Breast epithelium (tissue), 4 donors: ENCODE data around the gene TNK1. TPM values are rescaled to one million over a fixed set of nuclear protein-coding genes. Genes with fewer than 3 reads are reported as not detected.

Experiments
- DNase-seq, 2 donors: peaks; one replicate each; pipeline ENCODE4 v3.0.0-alpha.2; 2019; ENCODE audit warnings: low spot score in 2 of 2
- H3K27ac ChIP-seq, 2 donors: fragments of 200-600 bp; sonication (generic) in 1 of 2; one replicate each; pipeline ENCODE4 v1.5.1; 2016 to 2019; ENCODE audit warnings: mild to moderate bottlenecking in 1 of 2
- H3K27me3 ChIP-seq, 2 donors: fragments of 200-600 bp; sonication (generic) in 1 of 2; one replicate each; pipeline versions ENCODE4 v1.5.1 to v1.6.0; 2017 to 2019; ENCODE audit warnings: control low read depth in 1 of 2, mild to moderate bottlenecking in 1 of 2
- H3K36me3 ChIP-seq: fragments of 200-600 bp; one replicate; pipeline ENCODE4 v1.5.1; 2019
- H3K4me1 ChIP-seq, 2 donors: fragments of 200-600 bp; sonication (generic); one replicate each; pipeline ENCODE4 v1.5.1; 2016 to 2019; ENCODE audit warnings: control low read depth in 1 of 2
- H3K4me3 ChIP-seq, 3 donors: fragments of 200-600 bp; sonication (generic); 1 replicate in 2 of 3; 2 replicates in 1 of 3; pipeline ENCODE4 v1.5.1; 2016 to 2019; ENCODE audit warnings: mild to moderate bottlenecking in 3 of 3, moderate library complexity in 2 of 3
- H3K9me3 ChIP-seq, 2 donors: fragments of 200-600 bp; sonication (generic) in 1 of 2; one replicate each; pipeline ENCODE4 v1.5.1; 2016 to 2019; ENCODE audit warnings: control low read depth in 1 of 2
- CTCF ChIP-seq, 3 donors: fragments of 450-650 bp; IDR thresholded peaks; one replicate each; pipeline ENCODE4 v1.5.1; 2016 to 2017; ENCODE audit warnings: antibody characterized with exemption in 3 of 3, mild to moderate bottlenecking in 3 of 3, moderate library complexity in 3 of 3
- POLR2A ChIP-seq: fragments of 450-650 bp; IDR thresholded peaks from one replicate; pipeline ENCODE4 v1.6.1; 2016; ENCODE audit warnings: antibody characterized with exemption, mild to moderate bottlenecking, moderate library complexity
- POLR2AphosphoS5 ChIP-seq, 3 donors: sonication (generic); formaldehyde crosslinking; IDR thresholded peaks; one replicate each; pipeline ENCODE4 v1.6.1; 2017; ENCODE audit warnings: antibody characterized with exemption in 3 of 3
- intact Hi-C: fragments of 100-400 bp; cut with DNase I; formaldehyde crosslinking; loops from one replicate; pipeline ENCODE4 v1.15.1; 2023; ENCODE audit warnings: low total_unique reads
- total RNA-seq, 3 donors: library from RNA; depleted of rRNA; stranded (reverse); fragments of >200 nt; gene quantifications; one replicate each; pipeline ENCODE4 v1.1.0, GENCODE V29; 2016

TNK1 gene
- total RNA-seq, 3 donors from 2014 or later, result 1.1 to 22.1 (median 14.4) TPM

GRCh38 chr17:7408252-7408727 is 27.4 kb downstream of the TNK1 start:
- no peak for TF ChIP-seq POLR2AphosphoS5 (IDR thresholded peaks at IDR 0.05)
- TF ChIP-seq CTCF (IDR thresholded peaks at IDR 0.05), result no peak
- no peak for TF ChIP-seq POLR2A
- intact Hi-C loops, result no loop called here
- H3K36me3 ChIP-seq, result no peaks in the 10 kb centered on the region
- H3K27me3 ChIP-seq, result no peaks in the 10 kb centered on the region
- H3K27ac ChIP-seq, result no peak overlapping the region
- H3K4me1 ChIP-seq, result peaks cover 0 to 4% of the 10 kb centered on the region in 2 donors
- no peaks in the 10 kb centered on the region for H3K9me3 ChIP-seq
- H3K4me3 ChIP-seq, result no peak overlapping the region
- DNase-seq, result no peak

- no peak for DNase-seq
- H3K27me3 ChIP-seq, result no peaks in the 10 kb centered on the region
- no peaks in the 10 kb centered on the region for H3K36me3 ChIP-seq
- intact Hi-C loops, result no loop called here
- TF ChIP-seq POLR2AphosphoS5 (IDR thresholded peaks at IDR 0.05), result no peak
- TF ChIP-seq POLR2A, result no peak
- TF ChIP-seq CTCF (IDR thresholded peaks at IDR 0.05), result no peak
- no peak overlapping the region for H3K27ac ChIP-seq
- peaks cover 0 to 4% of the 10 kb centered on the region in 2 donors for H3K4me1 ChIP-seq
- no peaks in the 10 kb centered on the region for H3K9me3 ChIP-seq
- H3K4me3 ChIP-seq, result no peak overlapping the region
Observed at GRCh38 chr17:7408863-7409262, 28.0 kb downstream of the TNK1 start.

- Histone ChIP-seq H3K36me3 (no peaks in the 10 kb centered on the region), H3K9me3 (no peaks in the 10 kb centered on the region), H3K27me3 (no peaks in the 10 kb centered on the region), H3K4me3 (no peak overlapping the region), H3K4me1 (peaks cover 0 to 4% of the 10 kb centered on the region in 2 donors), H3K27ac (no peak overlapping the region)
- intact Hi-C loops, result no loop called here
- TF ChIP-seq POLR2AphosphoS5 (IDR thresholded peaks at IDR 0.05) (no peak), CTCF (IDR thresholded peaks at IDR 0.05) (no peak), POLR2A (no peak)
- DNase-seq, result no peak
Observed at GRCh38 chr17:7409716-7410115, 28.8 kb downstream of the TNK1 start.

GRCh38 chr17:7410634-7411426 is 29.9 kb downstream of the TNK1 start:
- Histone ChIP-seq H3K27ac (no peak overlapping the region), H3K4me1 (peaks cover 0 to 4% of the 10 kb centered on the region in 2 donors), H3K27me3 (no peaks in the 10 kb centered on the region), H3K36me3 (no peaks in the 10 kb centered on the region), H3K9me3 (no peaks in the 10 kb centered on the region), H3K4me3 (no peak overlapping the region)
- intact Hi-C loops, result no loop called here
- no peak for DNase-seq
- TF ChIP-seq CTCF (IDR thresholded peaks at IDR 0.05) (no peak), POLR2AphosphoS5 (IDR thresholded peaks at IDR 0.05) (no peak), POLR2A (no peak)

- TF ChIP-seq POLR2A (no peak), POLR2AphosphoS5 (IDR thresholded peaks at IDR 0.05) (no peak), CTCF (IDR thresholded peaks at IDR 0.05) (no peak)
- H3K4me3 ChIP-seq, result no peak overlapping the region
- no peaks in the 10 kb centered on the region for H3K36me3 ChIP-seq
- no peaks in the 10 kb centered on the region for H3K4me1 ChIP-seq
- no peak overlapping the region for H3K27ac ChIP-seq
- H3K27me3 ChIP-seq, result no peaks in the 10 kb centered on the region
- no peak for DNase-seq
- H3K9me3 ChIP-seq, result no peaks in the 10 kb centered on the region
- intact Hi-C loops, result no loop called here
Observed at GRCh38 chr17:7411427-7411750, 30.5 kb downstream of the TNK1 start.
